Tibial artery (tissue), 4 donors: ENCODE results near the gene KAT6B.

Source experiments
- DNase-seq, 2 donors: peaks; one replicate each; pipeline ENCODE4 v3.0.0-alpha.2; 2019
- H3K27ac ChIP-seq, 2 donors: fragments of 200-600 bp; sonication (generic) in 1 of 2; 1 replicate in 1 of 2; 2 replicates in 1 of 2; pipeline ENCODE4 v1.5.1; 2018 to 2019; ENCODE audit warnings: mild to moderate bottlenecking in 1 of 2
- H3K27me3 ChIP-seq, 2 donors: fragments of 200-600 bp; sonication (generic) in 1 of 2; one replicate each; pipeline versions ENCODE4 v1.5.1 to v1.6.0; 2016 to 2019
- H3K36me3 ChIP-seq, 3 donors: fragments of 200-600 bp; sonication (generic) in 2 of 3; one replicate each; pipeline ENCODE4 v1.5.1; 2016 to 2019; ENCODE audit warnings: mild to moderate bottlenecking in 2 of 3
- H3K4me1 ChIP-seq, 4 donors: fragments of 200-600 bp; sonication (generic) in 2 of 4; 1 replicate in 3 of 4; 2 replicates in 1 of 4; pipeline ENCODE4 v1.5.1; 2016 to 2019
- H3K4me3 ChIP-seq, 2 donors: fragments of 200-600 bp; sonication (generic) in 1 of 2; 1 replicate in 1 of 2; 2 replicates in 1 of 2; pipeline ENCODE4 v1.5.1; 2018 to 2019; ENCODE audit warnings: mild to moderate bottlenecking in 2 of 2
- H3K9me3 ChIP-seq, 3 donors: fragments of 200-600 bp; sonication (generic) in 1 of 3; one replicate each; pipeline ENCODE4 v1.5.1; 2016 to 2019
- CTCF ChIP-seq, 2 experiments: fragments of 200-600 bp in 1 of 2; fragments of 450-650 bp in 1 of 2; IDR thresholded peaks; one replicate each; pipeline ENCODE4 v1.5.1; 2017 to 2019; ENCODE audit warnings: antibody characterized with exemption in 2 of 2, mild to moderate bottlenecking in 1 of 2, moderate library complexity in 1 of 2
- intact Hi-C: fragments of 100-400 bp; cut with DNase I; formaldehyde crosslinking; loops from one replicate; pipeline ENCODE4 v1.15.0; 2023; ENCODE audit warnings: low total_unique reads

The KAT6B gene

DNA sequence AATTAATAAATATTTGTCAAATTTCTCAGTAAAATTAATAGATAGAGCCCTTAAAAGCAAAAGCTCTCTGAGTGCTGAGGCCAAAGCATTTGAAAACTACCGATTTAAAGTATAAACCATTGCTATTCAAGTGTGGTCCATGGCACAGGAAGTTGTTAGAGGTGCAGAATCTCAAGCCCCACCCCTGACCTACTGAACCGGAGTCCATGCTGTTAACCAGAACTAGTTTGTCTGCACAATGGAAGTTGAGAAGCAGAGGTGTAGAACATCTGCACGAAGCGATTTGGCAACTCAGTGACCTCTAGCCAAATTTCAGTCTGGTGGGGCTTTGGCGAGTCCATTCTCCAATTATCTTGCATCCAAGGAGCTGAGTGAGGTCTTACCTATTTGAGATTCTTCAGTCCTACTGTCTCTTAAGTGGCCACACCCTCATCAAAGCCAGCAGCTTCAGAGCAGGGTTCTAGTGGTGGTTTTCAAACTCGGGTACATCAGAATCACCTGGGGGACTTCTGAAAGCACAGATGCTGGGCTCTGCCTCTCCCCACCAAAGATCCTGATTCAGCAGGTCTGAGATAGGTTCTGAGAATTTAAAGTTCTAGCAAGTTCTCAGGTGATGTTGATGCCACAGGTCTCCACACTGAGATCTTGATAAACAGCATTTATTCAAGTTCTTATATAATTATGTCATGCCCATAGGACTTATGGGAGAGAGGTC lies 188.3 kb downstream of the KAT6B start:
- no peak for DNase-seq
- H3K27me3 ChIP-seq: no peaks in the 10 kb centered on the region
- H3K27ac ChIP-seq: no peak overlapping the region
- intact Hi-C loops: no loop called here
- peaks cover 7 to 19% (median 11%) of the 10 kb centered on the region in 3 donors for H3K36me3 ChIP-seq
- no peaks in the 10 kb centered on the region for H3K9me3 ChIP-seq
- no peak for TF ChIP-seq CTCF (IDR thresholded peaks at IDR 0.05)
- H3K4me1 ChIP-seq: peaks cover 0 to 6% (median 0%) of the 10 kb centered on the region in 4 donors
- H3K4me3 ChIP-seq: no peak overlapping the region

DNA sequence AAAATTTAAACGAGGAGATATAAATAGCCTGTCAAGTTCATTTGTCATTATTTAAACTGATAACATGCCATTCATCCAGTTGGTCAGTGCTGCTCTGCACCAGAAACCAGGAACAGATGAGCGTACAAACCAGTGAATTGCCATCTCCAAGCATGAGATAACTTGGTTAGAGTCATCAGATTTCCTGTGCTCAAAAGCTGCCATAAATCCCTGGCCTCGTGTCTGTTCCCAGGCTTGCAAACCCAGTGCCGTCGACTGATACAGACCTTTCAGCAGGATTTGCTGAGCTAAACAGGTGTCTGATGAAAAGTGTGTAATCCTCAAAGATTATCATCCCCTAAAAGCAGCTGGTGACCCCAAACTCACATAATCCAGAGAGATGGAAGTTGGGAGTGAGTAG lies 189.0 kb downstream of the KAT6B start:
- H3K9me3 ChIP-seq: no peaks in the 10 kb centered on the region
- intact Hi-C loops: no loop called here
- TF ChIP-seq CTCF (IDR thresholded peaks at IDR 0.05): no peak
- H3K4me1 ChIP-seq: peaks cover 0 to 6% (median 0%) of the 10 kb centered on the region in 4 donors
- peaks cover 7 to 22% (median 13%) of the 10 kb centered on the region in 3 donors for H3K36me3 ChIP-seq
- no peaks in the 10 kb centered on the region for H3K27me3 ChIP-seq
- H3K27ac ChIP-seq: no peak overlapping the region
- H3K4me3 ChIP-seq: no peak overlapping the region
- no peak for DNase-seq

GRCh38 chr10:75016325-75016724 lies 189.9 kb downstream of the KAT6B start:
- Histone ChIP-seq H3K27me3 (no peaks in the 10 kb centered on the region), H3K4me1 (peaks cover 0 to 6% (median 0%) of the 10 kb centered on the region in 4 donors), H3K36me3 (peaks cover 7 to 31% (median 22%) of the 10 kb centered on the region in 3 donors), H3K4me3 (no peak overlapping the region), H3K27ac (no peak overlapping the region), H3K9me3 (no peaks in the 10 kb centered on the region)
- intact Hi-C loops: no loop called here
- no peak for TF ChIP-seq CTCF (IDR thresholded peaks at IDR 0.05)
- DNase-seq: no peak

GRCh38 chr10:75018251-75018650 lies 191.9 kb downstream of the KAT6B start:
- DNase-seq: no peak
- H3K27me3 ChIP-seq: no peaks in the 10 kb centered on the region
- intact Hi-C loops: no loop called here
- H3K27ac ChIP-seq: no peak overlapping the region
- no peaks in the 10 kb centered on the region for H3K9me3 ChIP-seq
- no peak overlapping the region for H3K4me3 ChIP-seq
- H3K36me3 ChIP-seq: peaks cover 9 to 39% (median 34%) of the 10 kb centered on the region in 3 donors
- TF ChIP-seq CTCF (IDR thresholded peaks at IDR 0.05): no peak
- peaks cover 0 to 6% (median 0%) of the 10 kb centered on the region in 4 donors for H3K4me1 ChIP-seq

DNA sequence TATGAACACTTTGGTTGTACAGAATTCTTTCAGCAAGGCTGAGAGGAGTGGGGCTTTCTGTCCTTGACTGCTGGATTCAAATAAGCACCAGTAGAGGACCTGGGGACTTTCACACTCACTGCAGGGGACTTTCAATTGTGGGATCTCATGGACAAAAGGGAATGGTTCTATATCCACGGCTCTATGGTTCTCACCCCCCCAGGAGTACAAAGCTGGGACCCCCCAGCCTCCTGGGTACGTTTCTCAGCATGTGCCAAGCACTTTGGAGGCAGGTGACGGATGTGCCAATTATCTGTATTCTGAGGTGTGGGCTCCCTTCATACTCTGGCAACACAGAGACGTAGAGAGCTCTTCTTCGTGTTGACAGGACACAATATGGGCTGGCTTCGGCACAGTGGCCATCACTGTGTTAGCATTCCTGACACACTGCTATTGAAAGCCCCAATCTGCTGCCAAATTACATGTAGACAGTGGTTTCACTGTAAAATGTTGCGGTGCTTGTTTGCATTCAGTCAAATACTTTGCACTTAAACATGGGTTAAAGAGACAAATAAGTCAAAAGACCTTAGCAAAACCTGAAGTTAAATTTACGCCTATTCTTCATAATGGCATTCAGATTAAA lies 192.4 kb downstream of the KAT6B start:
- Histone ChIP-seq H3K27me3 (no peaks in the 10 kb centered on the region), H3K27ac (no peak overlapping the region), H3K4me3 (no peak overlapping the region), H3K36me3 (peaks cover 15 to 45% (median 37%) of the 10 kb centered on the region in 3 donors), H3K4me1 (peaks cover 0 to 4% (median 0%) of the 10 kb centered on the region in 4 donors), H3K9me3 (no peaks in the 10 kb centered on the region)
- no peak for DNase-seq
- intact Hi-C loops: no loop called here
- TF ChIP-seq CTCF (IDR thresholded peaks at IDR 0.05): no peak
